Measurements from ENCODE around the gene MAPT.

- TF ChIP-seq, protein P1, sequence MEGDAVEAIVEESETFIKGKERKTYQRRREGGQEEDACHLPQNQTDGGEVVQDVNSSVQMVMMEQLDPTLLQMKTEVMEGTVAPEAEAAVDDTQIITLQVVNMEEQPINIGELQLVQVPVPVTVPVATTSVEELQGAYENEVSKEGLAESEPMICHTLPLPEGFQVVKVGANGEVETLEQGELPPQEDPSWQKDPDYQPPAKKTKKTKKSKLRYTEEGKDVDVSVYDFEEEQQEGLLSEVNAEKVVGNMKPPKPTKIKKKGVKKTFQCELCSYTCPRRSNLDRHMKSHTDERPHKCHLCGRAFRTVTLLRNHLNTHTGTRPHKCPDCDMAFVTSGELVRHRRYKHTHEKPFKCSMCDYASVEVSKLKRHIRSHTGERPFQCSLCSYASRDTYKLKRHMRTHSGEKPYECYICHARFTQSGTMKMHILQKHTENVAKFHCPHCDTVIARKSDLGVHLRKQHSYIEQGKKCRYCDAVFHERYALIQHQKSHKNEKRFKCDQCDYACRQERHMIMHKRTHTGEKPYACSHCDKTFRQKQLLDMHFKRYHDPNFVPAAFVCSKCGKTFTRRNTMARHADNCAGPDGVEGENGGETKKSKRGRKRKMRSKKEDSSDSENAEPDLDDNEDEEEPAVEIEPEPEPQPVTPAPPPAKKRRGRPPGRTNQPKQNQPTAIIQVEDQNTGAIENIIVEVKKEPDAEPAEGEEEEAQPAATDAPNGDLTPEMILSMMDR (IDR thresholded peaks at IDR 0.05) = no peak
- TF ChIP-seq EP300 (IDR thresholded peaks at IDR 0.05; ENCODE audit: low read depth) = no peak
Observed at GRCh38 chr17:46011711-46012505, 117.6 kb downstream of the MAPT start.
